ENCODE data around the gene OPN3. TPM values are rescaled to one million over a fixed set of nuclear protein-coding genes. Genes with fewer than 3 reads are reported as not detected.
"Not testable (repeated sequence)": the region's sequence is repeated elsewhere in the genome, so short reads cannot be mapped to it uniquely, and the experiment has no call there.

Gene OPN3
- total RNA-seq, 1 donor from 2014 or later: 32.1 TPM

- ATAC-seq (ENCODE audit: low read depth) (no peak), DNase-seq (no peak)
- intact Hi-C loops (cut with micrococcal nuclease): no loop called here
- H3K36me3 Mint-ChIP-seq (ENCODE audit: low read depth): no peaks in the 10 kb centered on the region
- H3K9me3 Mint-ChIP-seq: no peaks in the 10 kb centered on the region
- POLR2A ChIA-PET: interaction anchor here (0.9 kb wide), 1 partner anchor 746 kb away, joined by 9 read pairs; no protein-coding TSS in a partner anchor
- peaks cover 17% of the 10 kb centered on the region for H3K27me3 Mint-ChIP-seq
- no peak overlapping the region for H3K4me3 Mint-ChIP-seq
- TF ChIP-seq, protein P1, sequence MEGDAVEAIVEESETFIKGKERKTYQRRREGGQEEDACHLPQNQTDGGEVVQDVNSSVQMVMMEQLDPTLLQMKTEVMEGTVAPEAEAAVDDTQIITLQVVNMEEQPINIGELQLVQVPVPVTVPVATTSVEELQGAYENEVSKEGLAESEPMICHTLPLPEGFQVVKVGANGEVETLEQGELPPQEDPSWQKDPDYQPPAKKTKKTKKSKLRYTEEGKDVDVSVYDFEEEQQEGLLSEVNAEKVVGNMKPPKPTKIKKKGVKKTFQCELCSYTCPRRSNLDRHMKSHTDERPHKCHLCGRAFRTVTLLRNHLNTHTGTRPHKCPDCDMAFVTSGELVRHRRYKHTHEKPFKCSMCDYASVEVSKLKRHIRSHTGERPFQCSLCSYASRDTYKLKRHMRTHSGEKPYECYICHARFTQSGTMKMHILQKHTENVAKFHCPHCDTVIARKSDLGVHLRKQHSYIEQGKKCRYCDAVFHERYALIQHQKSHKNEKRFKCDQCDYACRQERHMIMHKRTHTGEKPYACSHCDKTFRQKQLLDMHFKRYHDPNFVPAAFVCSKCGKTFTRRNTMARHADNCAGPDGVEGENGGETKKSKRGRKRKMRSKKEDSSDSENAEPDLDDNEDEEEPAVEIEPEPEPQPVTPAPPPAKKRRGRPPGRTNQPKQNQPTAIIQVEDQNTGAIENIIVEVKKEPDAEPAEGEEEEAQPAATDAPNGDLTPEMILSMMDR (IDR thresholded peaks at IDR 0.05): no peak
- H3K27ac Mint-ChIP-seq: no peak overlapping the region
- peaks cover 10% of the 10 kb centered on the region for H3K4me1 Mint-ChIP-seq
- CTCF ChIA-PET: no interaction called here
Measured at GRCh38 chr1:241674805-241675384, 34.7 kb upstream of the OPN3 start.

DNA sequence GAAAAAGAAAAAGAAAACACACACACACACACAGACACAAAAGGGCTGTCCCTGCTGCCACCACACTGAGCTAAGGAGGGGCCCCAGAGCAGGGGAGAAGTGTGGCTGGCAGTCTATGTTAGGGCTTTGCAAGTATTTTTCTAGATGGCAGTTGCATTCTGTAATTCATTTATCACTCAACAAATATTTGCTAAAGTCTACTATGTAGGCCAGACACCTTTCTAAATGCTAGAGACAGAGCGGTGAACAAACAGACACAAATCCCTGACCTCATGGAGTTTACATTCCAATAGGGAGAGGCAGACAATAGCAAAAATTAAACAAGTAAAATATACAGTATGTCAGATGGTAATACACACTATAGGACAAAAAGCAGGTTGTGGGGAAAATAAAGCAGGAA lies 32.1 kb upstream of the OPN3 start:
- peaks cover 2% of the 10 kb centered on the region for H3K4me1 Mint-ChIP-seq
- no peaks in the 10 kb centered on the region for H3K36me3 Mint-ChIP-seq (ENCODE audit: low read depth)
- ChIA-PET POLR2A (no interaction called here), CTCF (no interaction called here)
- intact Hi-C loops (cut with micrococcal nuclease): no loop called here
- no peak for DNase-seq
- no peaks in the 10 kb centered on the region for H3K9me3 Mint-ChIP-seq
- no peak for ATAC-seq (ENCODE audit: low read depth)
- H3K27me3 Mint-ChIP-seq: peaks cover 15% of the 10 kb centered on the region
- no peak overlapping the region for H3K4me3 Mint-ChIP-seq
- TF ChIP-seq, protein P1 (IDR thresholded peaks at IDR 0.05): no peak
- no peak overlapping the region for H3K27ac Mint-ChIP-seq

- no peak overlapping the region for H3K4me3 Mint-ChIP-seq
- ATAC-seq (ENCODE audit: low read depth) (no peak), DNase-seq (no peak)
- ChIA-PET CTCF (no interaction called here), POLR2A (no interaction called here)
- H3K9me3 Mint-ChIP-seq: no peaks in the 10 kb centered on the region
- no peak overlapping the region for H3K27ac Mint-ChIP-seq
- intact Hi-C loops (cut with micrococcal nuclease): no loop called here
- TF ChIP-seq, protein P1 (IDR thresholded peaks at IDR 0.05): no peak
- no peaks in the 10 kb centered on the region for H3K36me3 Mint-ChIP-seq (ENCODE audit: low read depth)
- H3K4me1 Mint-ChIP-seq: no peaks in the 10 kb centered on the region
- peaks cover 8% of the 10 kb centered on the region for H3K27me3 Mint-ChIP-seq
Measured at GRCh38 chr1:241666419-241666818, 26.2 kb upstream of the OPN3 start.

DNA sequence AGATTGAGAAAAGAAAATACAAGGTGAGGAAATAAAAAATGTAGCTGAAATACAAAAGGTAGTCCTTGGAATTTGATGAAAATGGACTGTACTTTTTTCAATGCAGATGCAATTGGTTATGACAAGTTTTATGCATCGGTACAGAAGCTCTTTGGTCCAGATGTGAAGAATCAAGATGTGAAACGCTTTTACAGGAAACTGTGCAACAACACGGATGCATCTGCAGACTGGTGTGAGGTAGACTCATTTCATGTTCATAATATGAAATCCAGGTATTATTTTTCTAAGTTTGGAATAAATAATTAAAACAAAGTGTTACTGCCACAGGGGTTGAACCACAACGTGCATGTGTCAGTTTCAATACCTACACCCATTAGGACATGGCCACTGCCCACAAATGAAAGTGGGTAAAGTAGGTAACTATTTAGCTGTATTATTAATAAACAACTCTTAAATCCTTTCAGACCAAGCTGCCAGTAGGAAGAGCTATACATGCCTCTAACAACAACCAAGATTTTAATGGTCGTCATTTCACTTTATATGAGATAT lies 20.3 kb upstream of the OPN3 start:
- Mint-ChIP-seq H3K4me1 (no peaks in the 10 kb centered on the region), H3K9me3 (no peaks in the 10 kb centered on the region), H3K27me3 (peaks cover 8% of the 10 kb centered on the region), H3K4me3 (no peak overlapping the region), H3K36me3 (ENCODE audit: low read depth) (no peaks in the 10 kb centered on the region), H3K27ac (no peak overlapping the region)
- TF ChIP-seq, protein P1 (IDR thresholded peaks at IDR 0.05): no peak
- intact Hi-C loops (cut with micrococcal nuclease): no loop called here
- DNase-seq (no peak), ATAC-seq (ENCODE audit: low read depth) (no peak)
- CTCF ChIA-PET: no interaction called here
- POLR2A ChIA-PET: no interaction called here

- DNase-seq; intact Hi-C loops (cut with micrococcal nuclease); H3K27me3 Mint-ChIP-seq; H3K4me1 Mint-ChIP-seq; H3K36me3 Mint-ChIP-seq (ENCODE audit: low read depth); H3K4me3 Mint-ChIP-seq; POLR2A ChIA-PET; CTCF ChIA-PET; H3K27ac Mint-ChIP-seq; H3K9me3 Mint-ChIP-seq; ATAC-seq (ENCODE audit: low read depth): not testable (repeated sequence)
Measured at GRCh38 chr1:241659016-241659415, 18.8 kb upstream of the OPN3 start.
